Liver (tissue), 9 donors: ENCODE results near the gene SLC2A4. TPM values are rescaled to one million over a fixed set of nuclear protein-coding genes. Genes with fewer than 3 reads are reported as not detected.

ENCODE experiments used
- DNase-seq: peaks from one replicate; pipeline ENCODE4 v3.0.0-alpha.2; 2017; ENCODE audit warnings: low spot score
- H3K27ac ChIP-seq, 2 donors: one replicate each; pipeline ENCODE4 v1.7.0; 2013; ENCODE audit warnings: inconsistent platforms in 2 of 2, low read length in 2 of 2, control low read depth in 1 of 2, low read depth in 1 of 2, mild to moderate bottlenecking in 1 of 2
- H3K27me3 ChIP-seq, 4 donors: one replicate each; pipeline versions ENCODE4 v1.6.1 to v1.7.0; 2013; ENCODE audit warnings: low read length in 3 of 4, inconsistent platforms in 1 of 4, mild to moderate bottlenecking in 1 of 4, moderate library complexity in 1 of 4; ENCODE audit not compliant: control insufficient read depth in 4 of 4, insufficient read depth in 4 of 4
- H3K36me3 ChIP-seq, 4 donors: one replicate each; pipeline versions ENCODE4 v1.6.1 to v1.7.0; 2013; ENCODE audit warnings: low read length in 3 of 4, mild to moderate bottlenecking in 3 of 4, low read depth in 1 of 4, moderate library complexity in 1 of 4; ENCODE audit not compliant: control insufficient read depth in 4 of 4, insufficient read depth in 3 of 4
- H3K4me1 ChIP-seq, 4 donors: one replicate each; pipeline versions ENCODE4 v1.6.1 to v1.7.0; 2013; ENCODE audit warnings: low read length in 3 of 4, mild to moderate bottlenecking in 3 of 4, moderate library complexity in 1 of 4; ENCODE audit not compliant: control insufficient read depth in 4 of 4, insufficient read depth in 4 of 4
- H3K4me3 ChIP-seq, 3 donors: one replicate each; pipeline versions ENCODE4 v1.6.1 to v1.7.0; 2013; ENCODE audit warnings: low read length in 3 of 3, control low read depth in 1 of 3, low read depth in 1 of 3, mild to moderate bottlenecking in 1 of 3
- H3K9ac ChIP-seq, 2 donors: one replicate each; pipeline ENCODE4 v1.7.0; 2013; ENCODE audit warnings: low read length in 2 of 2, mild to moderate bottlenecking in 2 of 2, moderate library complexity in 2 of 2, control low read depth in 1 of 2, low read depth in 1 of 2
- H3K9me3 ChIP-seq, 4 donors: one replicate each; pipeline versions ENCODE4 v1.6.1 to v1.7.0; 2013; ENCODE audit warnings: low read length in 3 of 4; ENCODE audit not compliant: control insufficient read depth in 4 of 4
- EGR1 ChIP-seq, 2 donors: IDR thresholded peaks; 2 replicates each; pipeline ENCODE4 v1.6.1; 2016 to 2018; ENCODE audit warnings: antibody characterized with exemption in 2 of 2, low read depth in 2 of 2
- FOXA1 ChIP-seq: IDR thresholded peaks from 2 replicates; pipeline ENCODE4 v1.6.1; 2016; ENCODE audit warnings: antibody characterized with exemption
- FOXA2 ChIP-seq: IDR thresholded peaks from 2 replicates; pipeline ENCODE4 v1.6.1; 2016; ENCODE audit warnings: antibody characterized with exemption
- GABPA ChIP-seq, 2 donors: IDR thresholded peaks in 1 of 2; conservative IDR thresholded peaks in 1 of 2; 2 replicates each; pipeline ENCODE4 v1.6.1; 2016; ENCODE audit warnings: antibody characterized with exemption in 2 of 2, mild to moderate bottlenecking in 1 of 2, moderate library complexity in 1 of 2
- HNF4A ChIP-seq, 2 donors: conservative IDR thresholded peaks; 2 replicates each; pipeline ENCODE4 v1.6.1; 2016; ENCODE audit warnings: antibody characterized with exemption in 2 of 2, mild to moderate bottlenecking in 2 of 2
- HNF4G ChIP-seq: IDR thresholded peaks from 2 replicates; pipeline ENCODE4 v1.6.1; 2016; ENCODE audit warnings: antibody characterized with exemption
- JUND ChIP-seq, 2 donors: IDR thresholded peaks; 2 replicates each; pipeline ENCODE4 v1.6.1; 2016; ENCODE audit warnings: antibody characterized with exemption in 2 of 2
- NR2F2 ChIP-seq: IDR thresholded peaks from 2 replicates; pipeline ENCODE4 v1.6.1; 2016; ENCODE audit warnings: antibody characterized with exemption
- RAD21 ChIP-seq, 2 donors: IDR thresholded peaks; 2 replicates each; pipeline ENCODE4 v1.6.1; 2016; ENCODE audit warnings: antibody characterized with exemption in 2 of 2, mild to moderate bottlenecking in 2 of 2
- RXRA ChIP-seq, 2 donors: IDR thresholded peaks; 2 replicates each; pipeline ENCODE4 v1.6.1; 2017 to 2018; ENCODE audit warnings: antibody characterized with exemption in 2 of 2, mild to moderate bottlenecking in 1 of 2
- SP1 ChIP-seq: IDR thresholded peaks from 2 replicates; pipeline ENCODE4 v1.6.1; 2018; ENCODE audit warnings: antibody characterized with exemption, mild to moderate bottlenecking
- YY1 ChIP-seq: IDR thresholded peaks from 2 replicates; pipeline ENCODE4 v1.6.1; 2016; ENCODE audit warnings: antibody characterized with exemption, mild to moderate bottlenecking
- WGBS: extraction: QIAGEN DNeasy Blood & Tissue Kit; methylation state at CpG from one replicate; pipeline ENCODE4 v1.1.7; 2013; 5-methylcytosine and 5-hydroxymethylcytosine counted together
- polyA plus RNA-seq, 2 donors: library from polyadenylated mRNA; stranded (reverse) in 1 of 2; unstranded in 1 of 2; fragments of 200-250 nt in 1 of 2; fragments of >200 nt in 1 of 2; fragmentation: Nextera tagmentation in 1 of 2; extraction: Ambion mirVana in 1 of 2; gene quantifications; one replicate each; pipeline versions ENCODE4 v1.2.1 to v1.2.3, GENCODE V29; 2013 to 2015
- total RNA-seq, 2 donors: library from RNA; depleted of rRNA; stranded (reverse); fragments of >200 nt; gene quantifications; one replicate each; pipeline ENCODE4 v1.2.3, GENCODE V29; 2014
- TF ChIP-seq, protein P1 (sequence below): fragments of 150-350 bp; IDR thresholded peaks from 2 replicates; pipeline ENCODE4 v1.5.1; 2017; ENCODE audit warnings: improper control_type of control experiment, low read depth, low read length; ENCODE audit not compliant: missing input control
- TF ChIP-seq, protein P2 (sequence below): IDR thresholded peaks from 2 replicates; pipeline ENCODE4 v1.6.1; 2016; ENCODE audit warnings: antibody characterized with exemption
- TF ChIP-seq, protein P3 (sequence below): IDR thresholded peaks from 2 replicates; pipeline ENCODE4 v1.6.1; 2016; ENCODE audit warnings: antibody characterized with exemption, mild to moderate bottlenecking
- TF ChIP-seq, protein P4 (sequence below): IDR thresholded peaks from 2 replicates; pipeline ENCODE4 v1.6.1; 2016; ENCODE audit warnings: antibody characterized with exemption
- TF ChIP-seq, protein P5 (sequence below): IDR thresholded peaks from 2 replicates; pipeline ENCODE4 v1.6.1; 2016; ENCODE audit warnings: antibody characterized with exemption
- donor health status: healthy.
- donor health status: healthy.
- donor health status: healthy.
- donor health status: healthy.
- donor health status: healthy.

The SLC2A4 gene
- total and polyA plus RNA-seq, 4 donors: 0.42 to 10.6 (median 1.6) TPM

DNA sequence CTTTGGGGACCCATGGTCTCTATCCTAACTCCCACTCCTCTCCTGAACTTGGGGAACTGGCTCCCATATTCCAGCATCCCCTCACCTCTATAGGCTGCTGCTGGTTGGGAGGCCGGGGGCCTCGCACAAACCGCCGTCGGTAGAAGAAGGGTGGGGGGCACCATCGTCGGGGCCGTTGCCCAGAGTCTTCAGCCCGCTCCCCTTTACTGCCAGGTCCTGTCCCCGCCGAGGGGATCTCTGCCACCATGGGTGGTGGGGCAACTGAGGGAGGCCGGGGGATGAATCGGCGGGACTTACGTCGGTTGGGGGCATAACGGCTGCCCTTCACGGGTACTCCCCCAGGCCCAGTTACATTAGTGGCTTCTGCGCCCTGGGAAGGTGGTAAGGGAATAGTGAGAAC is 8.6 kb downstream of the SLC2A4 start:
- Histone ChIP-seq H3K27ac (no peak overlapping the region), H3K9me3 (no peaks in the 10 kb centered on the region), H3K9ac (no peak overlapping the region), H3K4me3 (no peak overlapping the region), H3K36me3 (no peaks in the 10 kb centered on the region), H3K4me1 (peaks cover 6 to 15% (median 11%) of the 10 kb centered on the region in 4 donors), H3K27me3 (no peaks in the 10 kb centered on the region)
- TF ChIP-seq HNF4G: no peak
- no peak for TF ChIP-seq FOXA1
- TF ChIP-seq, protein P1, sequence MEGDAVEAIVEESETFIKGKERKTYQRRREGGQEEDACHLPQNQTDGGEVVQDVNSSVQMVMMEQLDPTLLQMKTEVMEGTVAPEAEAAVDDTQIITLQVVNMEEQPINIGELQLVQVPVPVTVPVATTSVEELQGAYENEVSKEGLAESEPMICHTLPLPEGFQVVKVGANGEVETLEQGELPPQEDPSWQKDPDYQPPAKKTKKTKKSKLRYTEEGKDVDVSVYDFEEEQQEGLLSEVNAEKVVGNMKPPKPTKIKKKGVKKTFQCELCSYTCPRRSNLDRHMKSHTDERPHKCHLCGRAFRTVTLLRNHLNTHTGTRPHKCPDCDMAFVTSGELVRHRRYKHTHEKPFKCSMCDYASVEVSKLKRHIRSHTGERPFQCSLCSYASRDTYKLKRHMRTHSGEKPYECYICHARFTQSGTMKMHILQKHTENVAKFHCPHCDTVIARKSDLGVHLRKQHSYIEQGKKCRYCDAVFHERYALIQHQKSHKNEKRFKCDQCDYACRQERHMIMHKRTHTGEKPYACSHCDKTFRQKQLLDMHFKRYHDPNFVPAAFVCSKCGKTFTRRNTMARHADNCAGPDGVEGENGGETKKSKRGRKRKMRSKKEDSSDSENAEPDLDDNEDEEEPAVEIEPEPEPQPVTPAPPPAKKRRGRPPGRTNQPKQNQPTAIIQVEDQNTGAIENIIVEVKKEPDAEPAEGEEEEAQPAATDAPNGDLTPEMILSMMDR: no peak
- TF ChIP-seq, protein P2, sequence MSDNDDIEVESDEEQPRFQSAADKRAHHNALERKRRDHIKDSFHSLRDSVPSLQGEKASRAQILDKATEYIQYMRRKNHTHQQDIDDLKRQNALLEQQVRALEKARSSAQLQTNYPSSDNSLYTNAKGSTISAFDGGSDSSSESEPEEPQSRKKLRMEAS: no peak
- TF ChIP-seq JUND (IDR thresholded peaks at IDR 0.05): no peak
- TF ChIP-seq HNF4A (conservative IDR thresholded peaks at IDR 0.05): no peak
- TF ChIP-seq, protein P3, sequence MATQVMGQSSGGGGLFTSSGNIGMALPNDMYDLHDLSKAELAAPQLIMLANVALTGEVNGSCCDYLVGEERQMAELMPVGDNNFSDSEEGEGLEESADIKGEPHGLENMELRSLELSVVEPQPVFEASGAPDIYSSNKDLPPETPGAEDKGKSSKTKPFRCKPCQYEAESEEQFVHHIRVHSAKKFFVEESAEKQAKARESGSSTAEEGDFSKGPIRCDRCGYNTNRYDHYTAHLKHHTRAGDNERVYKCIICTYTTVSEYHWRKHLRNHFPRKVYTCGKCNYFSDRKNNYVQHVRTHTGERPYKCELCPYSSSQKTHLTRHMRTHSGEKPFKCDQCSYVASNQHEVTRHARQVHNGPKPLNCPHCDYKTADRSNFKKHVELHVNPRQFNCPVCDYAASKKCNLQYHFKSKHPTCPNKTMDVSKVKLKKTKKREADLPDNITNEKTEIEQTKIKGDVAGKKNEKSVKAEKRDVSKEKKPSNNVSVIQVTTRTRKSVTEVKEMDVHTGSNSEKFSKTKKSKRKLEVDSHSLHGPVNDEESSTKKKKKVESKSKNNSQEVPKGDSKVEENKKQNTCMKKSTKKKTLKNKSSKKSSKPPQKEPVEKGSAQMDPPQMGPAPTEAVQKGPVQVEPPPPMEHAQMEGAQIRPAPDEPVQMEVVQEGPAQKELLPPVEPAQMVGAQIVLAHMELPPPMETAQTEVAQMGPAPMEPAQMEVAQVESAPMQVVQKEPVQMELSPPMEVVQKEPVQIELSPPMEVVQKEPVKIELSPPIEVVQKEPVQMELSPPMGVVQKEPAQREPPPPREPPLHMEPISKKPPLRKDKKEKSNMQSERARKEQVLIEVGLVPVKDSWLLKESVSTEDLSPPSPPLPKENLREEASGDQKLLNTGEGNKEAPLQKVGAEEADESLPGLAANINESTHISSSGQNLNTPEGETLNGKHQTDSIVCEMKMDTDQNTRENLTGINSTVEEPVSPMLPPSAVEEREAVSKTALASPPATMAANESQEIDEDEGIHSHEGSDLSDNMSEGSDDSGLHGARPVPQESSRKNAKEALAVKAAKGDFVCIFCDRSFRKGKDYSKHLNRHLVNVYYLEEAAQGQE: no peak
- no peak for TF ChIP-seq NR2F2
- TF ChIP-seq RXRA (IDR thresholded peaks at IDR 0.05): no peak
- no peak for TF ChIP-seq YY1
- TF ChIP-seq, protein P4, sequence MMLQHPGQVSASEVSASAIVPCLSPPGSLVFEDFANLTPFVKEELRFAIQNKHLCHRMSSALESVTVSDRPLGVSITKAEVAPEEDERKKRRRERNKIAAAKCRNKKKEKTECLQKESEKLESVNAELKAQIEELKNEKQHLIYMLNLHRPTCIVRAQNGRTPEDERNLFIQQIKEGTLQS: no peak
- no peak for TF ChIP-seq FOXA2
- TF ChIP-seq, protein P5, sequence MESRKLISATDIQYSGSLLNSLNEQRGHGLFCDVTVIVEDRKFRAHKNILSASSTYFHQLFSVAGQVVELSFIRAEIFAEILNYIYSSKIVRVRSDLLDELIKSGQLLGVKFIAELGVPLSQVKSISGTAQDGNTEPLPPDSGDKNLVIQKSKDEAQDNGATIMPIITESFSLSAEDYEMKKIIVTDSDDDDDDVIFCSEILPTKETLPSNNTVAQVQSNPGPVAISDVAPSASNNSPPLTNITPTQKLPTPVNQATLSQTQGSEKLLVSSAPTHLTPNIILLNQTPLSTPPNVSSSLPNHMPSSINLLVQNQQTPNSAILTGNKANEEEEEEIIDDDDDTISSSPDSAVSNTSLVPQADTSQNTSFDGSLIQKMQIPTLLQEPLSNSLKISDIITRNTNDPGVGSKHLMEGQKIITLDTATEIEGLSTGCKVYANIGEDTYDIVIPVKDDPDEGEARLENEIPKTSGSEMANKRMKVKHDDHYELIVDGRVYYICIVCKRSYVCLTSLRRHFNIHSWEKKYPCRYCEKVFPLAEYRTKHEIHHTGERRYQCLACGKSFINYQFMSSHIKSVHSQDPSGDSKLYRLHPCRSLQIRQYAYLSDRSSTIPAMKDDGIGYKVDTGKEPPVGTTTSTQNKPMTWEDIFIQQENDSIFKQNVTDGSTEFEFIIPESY: no peak
- TF ChIP-seq EGR1 (IDR thresholded peaks at IDR 0.05; ENCODE audit: low read depth in 2 of 2): no peak
- DNase-seq: no peak
- 94% methylated on average over 19 of the region's 19 CpGs for WGBS

DNA sequence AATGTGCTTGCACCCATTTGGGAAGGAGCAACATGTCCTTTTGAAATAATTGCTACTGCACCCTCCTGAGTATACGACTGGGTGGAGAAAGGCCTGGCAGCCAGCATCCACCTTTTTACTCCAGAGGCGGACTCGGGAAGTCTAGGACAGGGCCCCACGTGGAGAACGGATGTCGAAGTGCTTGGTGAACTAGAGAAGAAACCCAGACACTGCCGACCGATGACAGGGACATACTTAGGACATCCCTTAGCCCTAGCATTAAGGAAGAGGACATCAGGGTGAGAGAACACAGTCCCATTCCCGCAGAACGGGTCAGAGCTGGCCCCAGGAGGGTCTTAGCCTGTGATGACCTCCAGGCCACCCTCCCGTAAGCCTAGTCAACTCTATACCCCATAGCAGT is 9.2 kb downstream of the SLC2A4 start:
- H3K9ac ChIP-seq: no peak overlapping the region

More for the DNA sequence above, 9.2 kb downstream of the SLC2A4 start:
- TF ChIP-seq, protein P5: no peak
- TF ChIP-seq RXRA (IDR thresholded peaks at IDR 0.05) (no peak), RAD21 (IDR thresholded peaks at IDR 0.05) (no peak), JUND (IDR thresholded peaks at IDR 0.05) (no peak), YY1 (no peak), FOXA2 (no peak), GABPA (IDR thresholded peaks at IDR 0.05 in 1 of 2, conservative IDR thresholded peaks at IDR 0.05 in 1 of 2) (no peak), HNF4G (no peak), SP1 (no peak)
- no peak for DNase-seq
- no peaks in the 10 kb centered on the region for H3K36me3 ChIP-seq
- H3K4me1 ChIP-seq: peaks cover 8 to 17% (median 12%) of the 10 kb centered on the region in 4 donors
- 81% methylated on average over 11 of the region's 11 CpGs for WGBS
- no peaks in the 10 kb centered on the region for H3K27me3 ChIP-seq
- no peaks in the 10 kb centered on the region for H3K9me3 ChIP-seq
- H3K27ac ChIP-seq: no peak overlapping the region
- H3K4me3 ChIP-seq: no peak overlapping the region
